Posterior cingulate gyrus (tissue), 11 donors: Measurements from ENCODE around the gene KLHDC10.
A peak's percentile ranks its signal among the peaks of the same experiment; 100 is the strongest.
"Not testable (repeated sequence)": the region's sequence is repeated elsewhere in the genome, so short reads cannot be mapped to it uniquely, and the experiment has no call there.

Experiments used
- DNase-seq, 10 donors: peaks; one replicate each; pipeline versions ENCODE4 v3.0.0 to v3.0.0-alpha.2; 2020 to 2021; ENCODE audit warnings: mixed read lengths in 3 of 10
- intact Hi-C: fragments of 100-400 bp; cut with DNase I; formaldehyde crosslinking; loops from one replicate; pipeline ENCODE4 v1.15.1; 2023

KLHDC10 gene

DNA sequence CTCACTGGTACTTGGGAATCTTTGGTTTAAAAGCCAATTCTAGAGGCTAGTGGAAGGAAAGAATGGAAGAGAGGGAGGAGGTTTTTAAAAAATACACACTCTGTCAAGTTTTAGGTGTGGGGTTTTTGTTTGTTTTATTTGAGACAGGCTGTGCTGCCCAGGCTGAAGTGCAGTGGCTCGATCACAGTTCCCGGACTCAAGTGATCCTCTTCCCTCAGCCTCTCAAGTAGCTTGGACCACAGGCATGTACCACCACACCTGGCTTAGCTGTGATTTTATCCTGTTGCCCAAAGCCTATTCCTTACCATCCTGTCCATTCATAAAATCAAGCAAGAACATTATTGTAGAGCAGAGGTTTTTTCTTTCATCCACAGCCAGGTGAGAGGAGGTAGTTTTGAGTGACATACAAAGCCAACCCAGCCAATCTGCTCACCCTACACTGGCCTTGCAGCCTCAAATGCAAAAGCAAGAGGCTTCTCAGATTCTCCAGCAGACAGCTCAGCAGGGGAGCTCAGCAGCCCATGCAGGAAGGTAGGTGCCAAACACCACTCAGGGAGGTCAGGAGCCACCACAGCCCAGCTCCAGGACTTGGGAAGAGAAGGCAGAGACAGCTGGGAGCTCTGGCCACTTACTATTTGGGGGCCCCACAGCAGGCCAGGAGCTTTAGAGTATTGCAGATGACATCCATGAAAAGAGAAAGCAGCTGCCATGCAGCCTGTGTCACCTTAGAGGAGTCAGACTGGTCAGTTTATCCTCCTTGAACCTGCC is 69.0 kb downstream of the KLHDC10 start:
- intact Hi-C loops: no loop called here
- DNase-seq: no peak

DNA sequence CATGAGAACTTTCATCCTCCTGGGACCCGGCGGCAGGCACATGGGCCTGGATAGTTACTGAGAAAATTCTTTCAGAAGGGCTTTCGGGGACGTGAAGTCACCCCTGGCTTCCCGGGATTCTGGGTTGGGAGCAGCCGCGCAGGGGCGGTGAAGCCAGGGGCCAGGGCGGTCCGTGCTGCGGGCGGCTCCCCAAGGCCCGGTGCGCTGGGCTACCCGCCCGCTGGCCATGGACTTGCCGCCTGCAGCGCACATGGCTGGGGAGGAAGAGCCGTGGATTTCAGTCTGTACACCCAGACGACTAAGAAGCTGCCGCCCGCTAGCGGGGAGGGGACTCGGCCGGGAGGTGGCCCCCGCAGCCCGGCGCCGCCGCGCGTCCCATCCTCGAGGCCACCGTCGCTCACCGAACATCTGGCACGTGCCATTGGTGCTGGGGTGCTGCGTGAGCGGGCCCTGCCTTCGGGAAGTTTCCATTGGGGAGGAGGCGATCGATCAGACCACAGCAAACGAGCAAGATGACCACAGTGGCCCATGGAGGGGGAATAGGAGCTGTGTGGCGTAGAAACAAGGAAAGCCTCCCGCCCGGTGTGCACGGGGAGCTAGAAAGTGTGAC is 70.3 kb downstream of the KLHDC10 start:
- intact Hi-C loops: no loop called here
- no peak for DNase-seq

DNA sequence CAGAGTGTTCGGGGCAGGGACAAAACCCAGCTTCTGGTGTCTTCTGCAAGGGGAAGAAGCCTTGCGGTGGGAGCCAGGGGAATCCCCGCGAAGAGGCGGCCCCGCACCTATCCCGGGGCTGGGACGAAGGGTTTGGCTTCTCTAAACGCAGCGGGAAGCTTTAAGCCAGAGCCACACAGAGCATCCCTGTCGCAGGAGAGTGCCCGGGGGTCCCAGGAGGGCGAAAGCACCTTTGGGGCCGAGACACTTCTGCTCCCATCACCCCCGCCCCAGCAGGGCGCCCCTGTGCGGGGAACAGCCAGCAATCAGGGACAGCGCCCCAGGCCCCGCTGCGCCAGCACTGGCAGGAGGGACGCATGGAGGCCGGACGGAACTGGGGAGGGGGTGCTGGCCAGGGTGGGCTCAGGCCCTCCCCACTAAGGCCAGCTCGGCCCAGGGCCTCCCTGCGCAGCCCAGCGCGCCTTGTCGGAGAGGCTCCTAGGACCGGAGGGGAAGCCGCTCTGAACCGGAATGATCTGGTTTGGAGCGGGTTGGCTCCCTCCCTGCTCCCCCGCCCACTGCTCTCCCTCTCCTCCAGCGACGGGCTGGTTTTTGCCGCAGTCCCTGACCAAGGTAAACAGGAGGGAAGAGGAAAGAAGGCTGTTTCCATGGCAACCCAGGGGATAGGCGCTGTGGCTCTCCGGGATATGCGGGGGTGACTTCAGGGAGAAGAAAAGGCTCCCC is 71.0 kb downstream of the KLHDC10 start:
- intact Hi-C loops: no loop called here
- peak; percentile 45 to 97 (median 84) for DNase-seq

DNA sequence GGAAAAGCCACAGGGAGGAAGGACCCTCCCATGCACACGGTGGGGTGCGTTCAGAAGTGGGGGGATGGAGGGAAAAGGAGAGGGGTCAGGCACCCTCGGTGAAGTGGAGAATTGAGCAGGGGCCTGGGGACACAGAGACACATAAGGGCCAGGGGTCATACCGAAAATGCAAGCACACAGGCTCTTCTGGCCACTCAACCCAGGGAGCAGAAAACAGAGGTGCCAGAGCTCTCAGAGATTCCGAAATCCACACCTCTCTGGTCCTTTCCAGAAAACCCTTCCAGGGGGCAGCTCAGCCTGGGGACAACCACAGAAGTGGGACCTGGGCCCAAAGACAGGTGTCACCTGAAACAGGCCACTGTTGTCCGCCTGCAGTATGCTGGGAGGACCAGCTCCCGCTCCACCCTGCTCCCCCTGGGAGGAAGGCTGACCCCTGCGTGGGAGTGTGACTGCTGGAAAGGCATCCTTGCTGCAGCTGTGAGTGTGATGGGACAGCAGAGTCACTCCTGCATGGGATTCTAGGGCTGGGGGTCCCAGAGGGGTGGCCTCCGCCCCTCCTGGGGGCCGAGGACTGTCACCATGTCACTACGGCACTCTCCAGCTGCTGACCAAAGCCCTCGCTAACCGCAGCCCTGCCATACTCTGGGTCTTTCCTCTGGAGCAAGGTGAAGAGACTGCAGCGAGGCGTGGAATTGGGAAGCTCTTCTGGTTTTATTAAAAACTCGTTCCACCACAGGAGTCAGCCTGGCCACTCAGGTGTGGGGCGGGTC is 71.7 kb downstream of the KLHDC10 start:
- DNase-seq: no peak

DNA sequence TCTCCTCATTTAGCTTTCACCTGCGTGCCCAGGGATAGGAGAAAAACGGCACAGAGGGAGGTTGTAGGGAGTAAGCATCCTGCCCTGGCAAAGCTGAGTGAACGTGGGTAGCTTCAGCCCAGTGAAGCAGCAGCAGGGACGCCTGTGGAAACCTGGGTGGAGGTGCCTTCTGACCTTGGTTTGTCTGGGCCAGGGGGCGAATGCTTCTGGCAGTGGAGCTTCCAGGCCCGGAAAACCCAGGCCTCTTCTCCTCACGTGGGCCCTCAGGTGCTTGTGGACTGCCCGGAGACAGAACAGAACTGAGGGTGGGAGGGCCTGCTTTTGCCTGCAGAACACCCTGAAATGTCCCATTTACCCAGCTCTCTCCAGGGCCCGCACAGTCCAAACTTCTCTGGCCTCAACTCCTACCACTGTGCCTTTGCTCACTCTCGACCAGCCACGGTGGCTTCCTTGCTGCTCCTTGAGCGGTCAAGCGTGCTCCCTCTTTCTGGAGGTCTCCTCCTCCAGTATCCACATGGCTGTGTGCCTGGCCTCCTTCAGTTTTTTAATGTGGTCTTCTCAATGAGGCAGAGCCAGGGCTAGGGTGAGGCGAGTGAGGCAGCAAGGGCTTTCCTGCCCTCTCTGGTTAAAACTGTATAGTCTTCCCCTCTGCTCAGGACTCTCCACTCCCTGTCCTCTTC is 72.5 kb downstream of the KLHDC10 start:
- DNase-seq: no peak

More for the DNA sequence above, 71.7 kb downstream of the KLHDC10 start:
- intact Hi-C loops: no loop called here

DNA sequence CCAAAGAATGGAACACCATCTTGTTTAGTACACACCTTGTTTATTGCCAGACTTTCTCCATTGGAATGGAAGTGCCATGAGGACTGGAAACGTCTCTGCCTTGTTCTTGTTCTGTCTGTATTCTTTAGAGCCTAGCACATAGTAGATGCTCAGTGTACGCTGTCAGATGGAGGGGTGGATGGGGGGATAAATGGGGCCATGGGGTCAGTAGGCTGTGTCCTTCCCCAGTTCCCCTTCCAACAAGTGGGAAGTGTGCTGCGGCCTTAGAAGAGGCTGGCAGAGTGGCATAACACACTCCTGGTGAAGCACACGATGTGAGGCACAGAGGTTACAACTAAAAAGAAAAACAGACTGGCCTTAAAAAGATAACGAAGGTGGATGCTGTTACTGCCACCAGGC is 73.0 kb downstream of the KLHDC10 start:
- DNase-seq: no peak
- intact Hi-C loops: no loop called here

More for the DNA sequence above, 72.5 kb downstream of the KLHDC10 start:
- intact Hi-C loops: no loop called here

DNA sequence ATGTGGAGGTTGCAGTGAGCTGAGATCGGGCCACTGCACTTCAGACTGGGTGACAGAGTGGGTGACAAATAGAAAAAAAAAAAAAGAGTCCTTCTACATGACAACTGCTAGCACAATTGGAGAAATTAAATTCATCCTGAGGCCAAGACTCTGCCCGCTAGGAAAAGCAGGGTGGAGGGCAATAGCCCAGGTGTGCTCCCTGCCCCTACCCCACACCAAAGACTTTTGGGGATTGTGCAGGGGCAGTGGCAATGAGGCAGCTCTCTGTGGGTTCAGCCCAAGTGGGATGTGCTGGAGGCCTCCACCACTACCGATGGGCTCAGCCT is 73.6 kb downstream of the KLHDC10 start:
- no peak for DNase-seq
- intact Hi-C loops: no loop called here

DNA sequence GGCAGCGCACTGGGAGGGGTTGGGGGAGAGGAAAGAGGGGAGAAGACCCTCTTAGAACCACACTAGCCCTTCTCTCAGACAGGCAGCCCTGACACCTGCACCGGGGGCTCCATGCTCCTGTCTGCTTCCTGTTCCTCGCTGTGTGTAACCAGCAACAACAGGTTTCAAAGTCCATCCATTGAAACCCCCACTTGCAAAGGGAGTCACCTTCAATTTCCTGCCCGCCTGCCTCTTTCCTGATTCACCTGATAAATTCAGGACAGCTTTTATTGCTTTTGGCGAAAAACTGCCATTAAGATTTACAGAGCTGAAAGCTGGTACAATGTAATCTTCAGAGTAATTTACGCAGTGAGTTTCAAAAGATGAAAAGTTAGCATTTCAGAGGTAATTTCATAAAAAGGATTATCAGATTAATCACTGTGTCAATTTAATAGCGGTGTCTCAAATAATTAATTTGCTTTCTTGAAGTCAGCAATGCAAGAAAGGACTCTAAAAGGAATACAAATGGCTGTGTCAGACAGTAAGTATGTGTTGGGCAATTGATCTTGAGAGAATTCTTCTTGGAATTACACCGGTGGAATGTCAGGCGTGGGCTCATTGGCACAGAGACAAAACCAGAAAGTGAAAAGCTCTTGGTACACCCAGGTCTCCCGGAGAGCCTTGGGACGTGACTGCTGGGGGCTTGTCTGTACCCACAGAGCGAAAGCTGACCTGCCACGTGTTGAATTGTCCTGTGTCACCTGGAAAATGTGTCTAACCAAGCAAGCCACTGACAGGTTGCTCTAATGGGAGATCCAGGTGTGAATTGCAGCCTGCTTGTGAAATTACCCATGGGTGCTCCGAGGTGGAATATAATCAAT is 74.2 kb downstream of the KLHDC10 start:
- DNase-seq: no peak
- intact Hi-C loops: no loop called here

DNA sequence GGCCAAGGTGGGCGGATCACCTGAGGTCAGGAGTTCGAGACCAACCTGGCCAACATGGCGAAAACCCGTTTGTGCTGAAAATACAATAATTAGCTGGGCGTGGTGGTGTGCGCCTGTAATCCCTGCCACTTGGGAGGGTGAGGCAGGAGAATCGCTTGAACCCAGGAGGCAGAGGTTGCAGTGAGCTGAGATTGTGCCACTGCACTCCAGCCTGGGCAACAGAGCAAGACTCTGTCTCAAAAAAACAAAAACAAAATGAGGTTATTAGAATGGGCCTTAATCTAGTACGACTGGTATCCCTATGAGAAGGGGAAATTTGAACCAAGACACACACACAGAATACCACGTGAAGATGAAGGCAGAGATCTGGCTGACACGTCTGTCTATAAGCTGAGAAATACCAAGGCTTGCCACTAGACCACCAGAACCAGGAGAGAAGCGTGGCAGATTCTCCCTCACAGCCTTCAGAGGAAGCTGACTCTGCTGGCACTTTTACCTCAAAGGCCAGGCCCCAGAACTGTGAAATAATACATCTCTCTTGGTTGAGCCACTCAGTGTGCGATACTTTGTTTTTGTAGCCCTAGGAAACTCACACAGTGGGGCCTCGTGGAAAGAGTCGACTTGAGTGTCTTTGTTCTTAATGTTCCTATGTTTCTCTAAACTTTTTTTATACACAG is 75.2 kb downstream of the KLHDC10 start:
- intact Hi-C loops: no loop called here
- no peak for DNase-seq

DNA sequence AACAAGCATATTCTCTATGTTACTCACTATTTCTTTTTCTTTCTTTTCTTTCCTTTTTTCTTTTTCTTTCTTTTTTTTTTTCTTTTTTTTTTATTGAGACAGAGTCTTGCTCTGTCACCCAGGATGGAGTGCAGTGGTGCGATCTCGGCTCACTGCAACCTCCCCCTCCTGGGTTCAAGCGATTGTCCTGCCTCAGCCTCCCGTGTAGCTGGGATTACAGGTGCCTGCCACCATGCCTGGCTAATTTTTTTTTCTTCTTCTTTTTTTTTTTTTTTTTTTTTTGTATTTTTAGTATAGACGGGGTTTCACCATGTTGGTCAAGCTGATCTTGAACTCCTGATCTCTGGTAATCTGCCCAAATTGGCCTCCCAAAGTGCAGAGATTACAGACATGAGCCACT is 75.8 kb downstream of the KLHDC10 start:
- intact Hi-C loops, DNase-seq: not testable (repeated sequence)

DNA sequence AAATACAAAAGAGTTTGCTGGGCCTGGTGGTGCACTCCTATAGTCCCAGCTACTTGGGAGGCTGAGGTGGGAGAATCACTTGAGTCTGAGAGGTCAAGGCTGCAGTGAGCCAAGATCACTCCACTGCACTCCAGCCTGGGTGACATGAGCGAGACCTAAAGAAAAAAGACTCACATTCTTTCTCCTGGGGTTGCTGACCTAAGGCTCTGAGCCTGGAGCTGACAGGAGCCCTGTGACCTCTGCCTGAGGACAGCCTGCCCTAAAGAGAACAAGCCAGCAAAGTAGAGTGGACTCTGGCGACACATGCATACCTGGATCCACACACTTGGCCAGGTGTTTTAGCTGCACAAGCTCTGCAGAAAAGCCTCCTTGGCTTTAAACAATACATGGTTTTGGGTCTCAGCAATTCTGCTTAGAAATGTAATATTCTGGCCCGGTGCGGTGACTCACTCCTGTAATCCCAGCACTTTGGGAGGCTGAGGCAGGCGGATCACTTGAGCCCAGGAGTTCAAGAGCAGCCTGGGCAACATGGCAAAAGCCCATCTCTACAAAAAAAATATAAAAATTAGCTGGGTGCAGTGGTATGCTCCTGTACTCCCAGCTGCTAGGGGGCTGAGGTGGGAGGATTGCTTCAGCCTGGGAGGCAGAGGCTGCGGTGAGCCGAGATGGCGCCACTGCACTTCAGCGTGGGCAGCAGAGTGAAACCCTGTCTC is 76.5 kb downstream of the KLHDC10 start:
- no peak for DNase-seq
- intact Hi-C loops: no loop called here

DNA sequence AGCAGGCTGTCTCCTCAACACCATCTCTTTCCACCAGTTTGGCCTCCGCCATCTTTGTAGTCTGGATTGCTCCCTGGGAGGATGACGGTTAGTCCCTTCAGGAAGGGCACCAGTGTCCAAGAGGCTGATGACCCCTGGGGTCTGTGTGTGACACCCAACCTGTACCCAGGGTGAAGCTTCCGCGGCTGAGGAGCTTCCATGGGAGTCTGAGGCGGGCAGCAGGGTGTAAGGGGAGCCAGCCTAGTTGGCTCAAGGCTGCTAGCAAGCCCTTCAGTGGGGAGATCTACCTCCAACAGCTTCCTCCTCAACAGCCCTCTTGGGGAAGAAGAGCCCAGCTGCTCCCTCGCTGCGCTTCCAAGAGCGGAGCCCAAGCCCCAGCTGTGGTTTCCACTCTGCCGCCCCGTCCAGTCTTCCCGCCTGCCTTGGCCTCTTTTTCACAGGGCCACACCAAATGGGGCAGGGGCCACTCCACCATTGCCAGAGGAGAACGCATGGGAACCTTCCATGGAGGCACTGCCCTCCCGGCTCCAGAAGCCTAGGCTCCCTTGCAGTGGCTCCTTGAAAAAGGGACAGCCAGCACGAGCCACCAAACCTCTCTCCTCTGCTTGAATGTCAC is 77.5 kb downstream of the KLHDC10 start:
- intact Hi-C loops: no loop called here
- no peak for DNase-seq

DNA sequence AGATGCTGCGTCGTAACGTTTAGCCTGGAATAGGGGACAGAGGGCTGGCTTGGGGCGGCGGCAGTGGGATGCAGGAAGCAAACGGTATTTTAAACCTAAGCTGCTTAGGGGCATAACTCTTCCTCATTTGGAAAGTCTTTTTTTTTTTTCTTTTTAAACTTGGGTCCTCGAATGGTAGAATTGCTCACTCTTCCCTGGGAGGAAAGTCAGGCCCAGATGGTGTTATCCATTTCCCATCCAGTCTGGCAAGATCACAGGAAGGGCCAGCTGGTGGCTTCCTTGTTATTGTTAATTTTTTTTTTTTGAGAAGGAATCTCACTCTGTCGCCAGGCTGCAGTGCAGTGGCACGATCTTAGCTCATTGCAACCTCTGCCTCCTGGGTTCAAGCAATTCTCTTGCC is 78.2 kb downstream of the KLHDC10 start:
- intact Hi-C loops: no loop called here
- DNase-seq: no peak

DNA sequence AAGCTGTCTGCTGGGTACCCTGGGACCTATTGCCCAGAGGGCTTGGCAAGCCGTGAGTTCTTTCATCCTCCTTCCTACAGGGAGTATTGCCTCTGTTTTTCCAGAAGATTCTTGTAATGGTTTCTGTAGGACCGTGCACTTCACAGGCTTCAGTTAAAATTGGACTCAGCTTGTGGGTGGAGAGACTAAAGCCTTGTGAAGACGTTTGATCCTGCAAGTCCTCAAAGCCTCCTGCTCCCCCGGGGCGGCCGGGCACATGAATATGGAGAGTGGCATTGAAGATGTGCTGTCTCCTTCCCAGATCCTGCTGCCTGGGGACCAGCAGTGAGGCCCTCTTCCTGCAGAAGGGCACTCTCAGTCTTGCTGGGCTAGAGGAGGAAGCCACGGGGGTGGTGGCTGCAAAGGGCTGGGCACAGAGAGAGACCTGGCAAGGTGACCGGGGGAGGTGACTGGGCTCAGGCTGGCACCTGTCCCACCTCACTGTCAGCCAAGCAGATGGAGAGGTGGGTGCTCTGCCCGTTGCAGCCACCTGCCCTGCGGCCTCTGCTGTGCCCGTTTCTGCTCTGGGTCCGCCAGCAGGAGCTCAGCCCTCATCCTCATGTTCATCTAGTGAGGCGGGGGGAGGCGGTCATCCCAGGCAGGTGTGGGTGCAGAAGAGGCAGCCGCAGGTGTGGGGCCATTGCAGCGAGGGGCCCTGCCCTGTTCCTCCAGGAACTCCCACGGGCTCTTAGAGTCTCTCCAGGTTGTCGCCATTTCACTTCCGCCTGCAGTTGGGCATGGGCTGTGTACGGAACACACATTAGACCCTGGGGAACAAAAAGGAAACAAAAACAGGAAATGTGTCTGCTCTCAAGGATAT is 79.2 kb downstream of the KLHDC10 start:
- DNase-seq: no peak

DNA sequence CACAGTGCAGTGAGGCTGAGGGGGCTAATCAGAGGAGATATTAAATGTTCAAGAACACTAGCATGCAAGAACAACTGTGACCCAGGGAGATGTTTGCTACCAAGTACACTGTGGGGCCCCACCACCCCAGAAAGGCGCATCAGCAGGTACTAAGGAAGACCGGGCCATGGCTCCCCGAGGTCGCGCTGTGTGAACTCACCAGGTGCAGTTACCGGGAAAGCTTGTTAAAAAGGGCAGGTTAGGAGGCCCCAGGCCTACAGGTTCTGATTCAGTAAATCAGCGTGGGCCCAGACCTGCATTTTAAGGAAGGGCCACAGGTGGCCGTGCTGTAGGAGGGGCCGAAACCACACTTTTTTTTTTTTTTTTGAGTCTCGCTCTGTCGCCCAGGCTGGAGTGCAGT is 80.3 kb downstream of the KLHDC10 start:
- no peak for DNase-seq
- intact Hi-C loops: no loop called here

More for the DNA sequence above, 79.2 kb downstream of the KLHDC10 start:
- intact Hi-C loops: no loop called here

DNA sequence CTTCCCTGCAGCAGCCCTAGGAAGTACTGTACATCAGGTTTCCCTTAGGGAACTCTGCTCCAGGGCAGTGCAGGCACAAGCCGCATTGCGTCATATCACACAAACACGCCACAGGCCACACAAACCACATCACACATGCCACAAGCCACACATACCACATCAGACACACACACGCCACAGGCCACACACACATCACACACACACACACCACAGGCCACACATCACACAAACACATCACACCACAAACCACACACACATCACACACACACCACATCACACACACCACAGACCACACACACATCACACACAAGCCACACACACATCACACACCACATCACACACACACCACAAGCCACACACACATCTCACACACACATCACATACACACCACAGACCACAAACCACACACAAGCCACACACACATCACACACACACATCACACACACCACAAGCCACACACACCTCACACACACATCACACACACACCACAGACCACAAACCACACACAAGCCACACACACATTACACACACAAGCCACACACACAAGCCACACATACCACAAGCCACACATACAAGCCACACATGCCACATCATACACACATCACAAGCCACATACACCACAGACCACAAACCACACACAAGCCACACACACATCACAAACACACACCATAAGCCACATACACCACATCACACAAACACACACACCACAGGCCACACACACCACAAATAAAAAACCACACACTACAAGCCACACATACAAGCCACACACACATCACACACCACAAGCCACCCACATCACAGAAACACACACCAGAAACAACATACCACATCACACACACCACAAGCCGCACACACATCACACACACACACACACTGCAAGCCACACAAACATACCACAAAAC is 81.5 kb downstream of the KLHDC10 start:
- DNase-seq: no peak
- intact Hi-C loops: no loop called here
